ENCODE measurements around the gene PPP1R26. TPM values are rescaled to one million over a fixed set of nuclear protein-coding genes. Genes with fewer than 3 reads are reported as not detected.

The PPP1R26 gene
- total RNA-seq, 1 experiment from 2014 or later = 0.22 TPM

DNA sequence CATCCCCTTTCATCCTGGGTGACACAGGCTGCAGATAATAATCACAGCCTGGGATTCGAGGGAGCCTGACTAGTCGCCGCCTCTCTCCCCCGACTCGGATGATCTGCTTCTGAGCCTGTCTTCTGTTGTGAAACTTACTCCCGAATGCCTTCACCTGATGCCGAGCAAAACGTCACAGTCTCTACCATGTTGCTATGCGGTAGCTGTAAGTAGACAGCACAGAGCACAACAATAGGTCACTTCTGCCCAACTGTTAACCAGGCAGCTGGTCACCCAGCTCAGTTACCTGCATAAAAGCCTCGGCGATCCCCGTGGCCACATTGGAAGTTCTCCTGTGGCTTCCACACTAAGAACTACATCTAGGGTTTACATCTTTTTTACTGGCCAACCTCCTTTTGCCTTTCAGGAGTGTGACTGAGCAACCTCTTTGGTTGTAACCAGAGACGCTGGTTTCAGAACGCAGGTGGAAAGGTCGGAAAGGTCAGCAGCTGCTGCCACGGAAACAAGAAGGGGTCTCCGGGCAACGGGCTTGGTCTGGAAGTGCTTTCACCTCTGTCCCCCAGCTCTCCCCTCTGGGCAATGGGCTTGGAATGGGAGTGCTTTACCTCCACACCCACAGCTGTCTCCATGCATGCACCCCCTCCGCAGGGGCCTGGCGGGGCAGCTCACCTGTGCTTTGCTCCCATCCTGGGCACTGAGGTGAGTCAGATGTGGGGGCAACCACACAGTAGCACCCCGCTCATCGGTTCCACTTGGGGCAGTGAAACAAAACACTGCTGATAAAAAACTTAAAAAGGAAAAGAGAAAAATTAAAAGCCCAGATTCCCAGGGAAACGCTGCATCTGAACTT lies 7.6 kb upstream of the PPP1R26 start:
- no peak for DNase-seq
- no peaks in the 10 kb centered on the region for H3K36me3 ChIP-seq (ENCODE audit: insufficient read depth, low read length)
- H3K9me3 ChIP-seq (ENCODE audit: low read length) = no peaks in the 10 kb centered on the region
- H3K27me3 ChIP-seq (ENCODE audit: low read length) = no peaks in the 10 kb centered on the region
- no peaks in the 10 kb centered on the region for H3K79me2 ChIP-seq (ENCODE audit: low read length)
- no peak overlapping the region for H3K27ac ChIP-seq (ENCODE audit: low read length)
- no peak overlapping the region for H2AFZ ChIP-seq (ENCODE audit: low read length)
- H3K4me1 ChIP-seq (ENCODE audit: low read length) = no peaks in the 10 kb centered on the region
- no peak overlapping the region for H3K9ac ChIP-seq (ENCODE audit: low read length)
- H3K4me2 ChIP-seq (ENCODE audit: low read depth, low read length, poor library complexity, severe bottlenecking) = no peak overlapping the region
- no peaks in the 10 kb centered on the region for H3K9me2 ChIP-seq (replicated peaks; ENCODE audit: insufficient read depth, low read length)
- no peaks in the 10 kb centered on the region for H4K20me1 ChIP-seq (ENCODE audit: insufficient read depth, low read depth, low read length)
- H3K4me3 ChIP-seq (ENCODE audit: low read length) = no peak overlapping the region

DNA sequence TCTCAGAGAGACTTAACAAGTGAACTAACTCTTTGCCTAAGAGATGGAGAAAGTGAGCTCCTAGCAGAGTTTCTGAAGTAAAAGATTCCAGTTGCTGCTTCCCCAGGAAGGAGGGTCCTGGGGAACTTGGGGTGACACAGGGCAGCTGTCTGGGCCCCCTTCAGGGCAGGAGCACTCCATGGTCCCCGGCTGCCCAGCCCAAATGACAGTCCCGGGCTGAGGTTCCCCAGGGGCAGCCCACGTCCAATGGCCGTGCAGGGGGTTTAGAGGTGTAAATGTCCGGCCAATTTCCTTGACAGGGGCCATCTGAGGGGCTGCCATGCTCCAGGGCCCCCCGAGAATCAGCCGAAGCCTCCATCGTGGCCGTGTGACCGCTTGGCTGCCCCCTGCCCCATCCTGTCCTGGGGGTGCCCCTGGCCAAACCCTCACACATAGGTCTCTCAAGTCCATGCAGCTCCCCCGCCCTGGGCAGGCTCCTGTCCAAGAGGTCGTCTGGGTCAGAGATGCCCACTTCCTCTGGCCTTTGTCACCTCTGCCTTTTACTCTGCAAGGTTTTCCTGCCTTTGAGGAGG lies 5.5 kb upstream of the PPP1R26 start:
- Histone ChIP-seq H3K4me1 (ENCODE audit: low read length) (no peaks in the 10 kb centered on the region), H3K4me2 (ENCODE audit: low read depth, low read length, poor library complexity, severe bottlenecking) (no peak overlapping the region), H3K9me3 (ENCODE audit: low read length) (no peaks in the 10 kb centered on the region), H3K79me2 (ENCODE audit: low read length) (no peaks in the 10 kb centered on the region), H4K20me1 (ENCODE audit: insufficient read depth, low read depth, low read length) (no peaks in the 10 kb centered on the region), H3K9me2 (replicated peaks; ENCODE audit: insufficient read depth, low read length) (no peaks in the 10 kb centered on the region), H3K27me3 (ENCODE audit: low read length) (no peaks in the 10 kb centered on the region), H3K36me3 (ENCODE audit: insufficient read depth, low read length) (no peaks in the 10 kb centered on the region), H2AFZ (ENCODE audit: low read length) (no peak overlapping the region), H3K4me3 (ENCODE audit: low read length) (no peak overlapping the region), H3K27ac (ENCODE audit: low read length) (no peak overlapping the region), H3K9ac (ENCODE audit: low read length) (no peak overlapping the region)
- no peak for DNase-seq

DNA sequence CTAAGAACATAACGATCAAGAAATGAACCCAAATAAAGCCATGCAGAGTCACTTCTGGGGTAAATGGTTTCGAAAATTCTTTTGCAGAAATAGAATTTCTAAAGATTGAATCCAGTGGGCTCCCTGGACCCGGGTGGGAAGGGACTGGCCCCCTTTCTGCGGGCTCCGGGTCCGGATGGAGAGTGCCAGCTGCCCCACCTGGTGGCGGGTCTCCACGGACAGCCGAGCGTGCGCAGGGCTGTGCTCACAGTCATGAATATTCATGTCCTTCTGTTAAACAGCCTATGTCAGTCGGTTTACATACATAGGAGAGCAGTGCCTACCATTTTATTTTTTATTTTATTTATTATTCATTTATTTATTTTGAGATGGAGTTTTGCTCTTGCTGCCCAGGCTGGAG lies 4.7 kb upstream of the PPP1R26 start:
- H3K79me2 ChIP-seq (ENCODE audit: low read length) = no peaks in the 10 kb centered on the region
- peak; percentile 71 for DNase-seq
- no peaks in the 10 kb centered on the region for H3K9me2 ChIP-seq (replicated peaks; ENCODE audit: insufficient read depth, low read length)
- no peak overlapping the region for H3K27ac ChIP-seq (ENCODE audit: low read length)
- H3K9ac ChIP-seq (ENCODE audit: low read length) = no peak overlapping the region
- H3K27me3 ChIP-seq (ENCODE audit: low read length) = no peaks in the 10 kb centered on the region
- no peak overlapping the region for H3K4me2 ChIP-seq (ENCODE audit: low read depth, low read length, poor library complexity, severe bottlenecking)
- H3K9me3 ChIP-seq (ENCODE audit: low read length) = no peaks in the 10 kb centered on the region
- no peak overlapping the region for H3K4me3 ChIP-seq (ENCODE audit: low read length)
- no peak overlapping the region for H2AFZ ChIP-seq (ENCODE audit: low read length)
- no peaks in the 10 kb centered on the region for H3K36me3 ChIP-seq (ENCODE audit: insufficient read depth, low read length)
- H3K4me1 ChIP-seq (ENCODE audit: low read length) = no peaks in the 10 kb centered on the region
- H4K20me1 ChIP-seq (ENCODE audit: insufficient read depth, low read depth, low read length) = no peaks in the 10 kb centered on the region

DNA sequence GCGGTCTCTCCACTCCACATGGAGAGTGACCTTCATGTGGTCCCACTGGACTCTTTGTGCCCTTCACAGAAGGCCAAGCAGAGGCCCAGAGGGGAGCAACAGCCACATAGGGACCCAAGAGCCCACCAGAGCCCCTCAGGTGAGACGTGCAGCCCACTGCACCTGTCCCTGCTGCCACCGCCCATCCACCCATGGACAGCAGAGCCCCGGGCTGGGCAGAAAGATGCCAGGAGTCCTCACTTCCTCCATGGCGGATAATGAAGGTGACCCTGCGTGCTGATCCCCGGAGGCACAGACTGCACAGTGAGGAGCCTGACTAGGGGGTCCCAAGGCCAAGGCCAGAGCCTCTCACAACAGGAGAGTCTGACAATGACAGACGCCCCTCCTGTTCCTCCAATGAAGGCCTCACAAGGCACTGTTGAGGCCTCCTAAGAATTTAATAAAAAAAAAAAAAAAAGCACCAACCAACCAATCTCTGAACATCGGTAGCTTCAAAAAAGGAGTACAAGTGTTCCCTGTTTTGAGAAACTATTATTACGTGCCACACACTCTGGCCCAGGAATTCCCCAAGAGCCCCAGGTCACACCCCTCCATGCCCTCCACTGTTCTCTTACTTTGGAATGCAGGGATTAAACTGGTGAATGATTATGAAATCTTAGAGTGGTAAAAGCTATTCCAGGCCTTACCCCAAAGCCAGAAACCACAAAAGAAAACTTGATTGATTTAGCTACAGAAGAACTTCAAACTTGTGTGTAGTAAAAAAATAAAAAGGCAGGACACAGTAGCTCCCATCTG lies 2.8 kb upstream of the PPP1R26 start:
- Histone ChIP-seq H3K4me3 (ENCODE audit: low read length) (no peak overlapping the region), H3K27ac (ENCODE audit: low read length) (no peak overlapping the region), H3K36me3 (ENCODE audit: insufficient read depth, low read length) (no peaks in the 10 kb centered on the region), H4K20me1 (ENCODE audit: insufficient read depth, low read depth, low read length) (no peaks in the 10 kb centered on the region), H3K27me3 (ENCODE audit: low read length) (no peaks in the 10 kb centered on the region), H3K9me3 (ENCODE audit: low read length) (no peaks in the 10 kb centered on the region), H3K4me2 (ENCODE audit: low read depth, low read length, poor library complexity, severe bottlenecking) (no peak overlapping the region), H3K9ac (ENCODE audit: low read length) (no peak overlapping the region), H3K9me2 (replicated peaks; ENCODE audit: insufficient read depth, low read length) (no peaks in the 10 kb centered on the region), H2AFZ (ENCODE audit: low read length) (no peak overlapping the region), H3K4me1 (ENCODE audit: low read length) (peaks cover 4% of the 10 kb centered on the region), H3K79me2 (ENCODE audit: low read length) (no peaks in the 10 kb centered on the region)
- no peak for DNase-seq

DNA sequence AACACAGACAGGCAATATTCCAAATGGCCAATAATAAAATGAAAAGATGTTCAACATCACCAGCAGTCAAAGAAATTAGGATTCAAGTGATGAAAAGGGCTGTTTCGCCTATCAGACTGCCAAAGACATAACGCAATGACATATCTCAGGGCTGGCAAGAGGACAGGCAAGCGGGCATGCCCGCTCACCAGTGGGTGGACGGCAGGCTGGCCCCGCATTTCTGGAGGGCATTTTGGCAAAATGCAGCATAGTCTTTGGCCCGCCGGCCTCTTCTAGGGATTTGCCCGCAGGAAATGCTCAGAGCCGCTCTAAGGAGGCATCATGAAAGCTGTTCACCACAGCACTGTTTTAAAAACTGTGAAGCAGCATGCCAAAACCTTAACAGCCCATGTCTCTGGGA lies 1.4 kb upstream of the PPP1R26 start:
- Histone ChIP-seq H3K9me2 (replicated peaks; ENCODE audit: insufficient read depth, low read length) (no peaks in the 10 kb centered on the region), H3K27ac (ENCODE audit: low read length) (no peak overlapping the region), H3K4me2 (ENCODE audit: low read depth, low read length, poor library complexity, severe bottlenecking) (no peak overlapping the region), H3K36me3 (ENCODE audit: insufficient read depth, low read length) (no peaks in the 10 kb centered on the region), H3K4me3 (ENCODE audit: low read length) (no peak overlapping the region), H3K4me1 (ENCODE audit: low read length) (peaks cover 14% of the 10 kb centered on the region), H3K79me2 (ENCODE audit: low read length) (no peaks in the 10 kb centered on the region), H3K9me3 (ENCODE audit: low read length) (no peaks in the 10 kb centered on the region), H4K20me1 (ENCODE audit: insufficient read depth, low read depth, low read length) (no peaks in the 10 kb centered on the region), H3K27me3 (ENCODE audit: low read length) (no peaks in the 10 kb centered on the region), H3K9ac (ENCODE audit: low read length) (no peak overlapping the region), H2AFZ (ENCODE audit: low read length) (no peak overlapping the region)
- no peak for DNase-seq

DNA sequence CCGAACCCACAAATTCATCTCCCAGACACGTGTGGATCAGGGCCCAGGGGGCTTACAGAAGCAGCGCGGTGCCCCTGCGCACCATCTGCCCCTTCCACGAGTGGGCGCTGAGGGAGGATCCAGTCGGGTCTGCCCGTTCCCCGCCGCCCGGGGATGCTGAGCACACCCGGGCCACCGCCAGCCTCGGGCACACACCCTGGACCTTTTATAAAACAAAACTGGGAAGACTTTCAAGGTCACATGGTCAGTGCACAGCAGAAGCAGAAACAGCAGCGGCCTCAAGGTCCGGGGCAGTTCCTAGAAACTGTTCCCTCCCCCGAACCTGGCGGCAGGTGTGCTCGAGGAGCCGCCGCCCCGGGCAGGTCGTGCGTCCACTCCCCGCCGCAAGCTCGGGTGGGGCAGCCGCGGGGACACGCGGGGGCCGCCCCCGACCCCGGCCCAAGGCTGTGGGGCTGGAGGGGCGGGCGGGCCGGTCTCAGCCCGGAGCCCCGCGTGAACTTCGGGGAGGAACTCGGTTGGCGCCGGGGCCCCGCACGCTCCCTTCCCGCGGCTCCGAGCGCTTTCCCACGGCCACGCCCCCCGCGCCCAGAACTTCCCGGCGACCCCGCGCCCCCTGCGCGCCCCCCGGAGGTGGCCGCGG lies 633 bp upstream of the PPP1R26 start:
- no peak overlapping the region for H3K9ac ChIP-seq (ENCODE audit: low read length)
- H3K4me2 ChIP-seq (ENCODE audit: low read depth, low read length, poor library complexity, severe bottlenecking) = no peak overlapping the region
- no peaks in the 10 kb centered on the region for H3K27me3 ChIP-seq (ENCODE audit: low read length)
- H2AFZ ChIP-seq (ENCODE audit: low read length) = no peak overlapping the region
- no peak overlapping the region for H3K27ac ChIP-seq (ENCODE audit: low read length)
- H3K79me2 ChIP-seq (ENCODE audit: low read length) = no peaks in the 10 kb centered on the region
- no peak overlapping the region for H3K4me3 ChIP-seq (ENCODE audit: low read length)
- H4K20me1 ChIP-seq (ENCODE audit: insufficient read depth, low read depth, low read length) = no peaks in the 10 kb centered on the region
- H3K9me2 ChIP-seq (replicated peaks; ENCODE audit: insufficient read depth, low read length) = no peaks in the 10 kb centered on the region
- H3K9me3 ChIP-seq (ENCODE audit: low read length) = no peaks in the 10 kb centered on the region
- DNase-seq = no peak
- H3K36me3 ChIP-seq (ENCODE audit: insufficient read depth, low read length) = no peaks in the 10 kb centered on the region
- H3K4me1 ChIP-seq (ENCODE audit: low read length) = peaks cover 19% of the 10 kb centered on the region

DNA sequence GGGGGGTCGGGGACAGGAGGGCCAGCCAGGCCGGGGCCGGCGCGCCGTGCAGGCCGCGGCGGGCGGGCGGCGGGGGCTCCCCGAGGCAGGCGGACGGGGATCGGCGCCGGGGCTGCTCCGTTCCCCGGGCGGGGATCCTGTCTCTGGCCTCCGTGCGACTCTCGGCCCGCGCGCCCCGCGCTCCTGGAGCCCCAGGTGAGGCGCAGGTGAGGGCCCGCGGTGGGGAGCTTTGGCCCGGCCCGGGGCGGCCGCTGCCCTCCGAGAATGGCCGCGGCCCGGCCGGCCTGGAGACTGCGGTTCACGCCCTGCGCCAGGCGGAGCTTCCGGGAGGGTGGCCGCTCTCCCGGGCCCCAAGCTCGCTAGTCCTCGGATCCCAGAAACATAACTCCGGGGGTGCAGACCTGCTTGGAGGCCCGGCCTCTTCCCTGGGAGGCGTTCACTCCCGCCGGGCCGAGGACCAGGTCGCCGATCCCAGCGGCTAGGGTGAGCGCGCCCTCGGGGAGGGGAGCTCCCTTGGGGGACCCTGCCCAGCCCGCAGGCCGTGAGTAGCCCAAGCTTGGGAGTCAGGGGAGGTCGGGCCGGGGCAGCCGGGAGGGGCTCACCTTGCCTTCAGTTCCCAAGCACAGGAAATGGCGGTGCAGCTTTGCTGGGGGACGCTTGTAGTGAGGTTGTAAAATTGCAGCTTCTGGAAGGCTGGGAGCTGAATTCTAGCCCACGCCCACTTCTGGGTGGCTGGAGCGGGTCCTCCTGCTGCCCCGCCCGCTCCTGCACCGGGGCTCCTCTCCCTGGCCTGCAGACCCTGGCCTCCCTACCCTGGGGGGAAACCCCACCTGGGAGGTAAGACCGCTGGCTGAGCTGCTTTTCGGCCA lies 723 bp downstream of the PPP1R26 start:
- H2AFZ ChIP-seq (ENCODE audit: low read length) = no peak overlapping the region

More for the DNA sequence above, 723 bp downstream of the PPP1R26 start:
- no peaks in the 10 kb centered on the region for H3K36me3 ChIP-seq (ENCODE audit: insufficient read depth, low read length)
- no peak overlapping the region for H3K27ac ChIP-seq (ENCODE audit: low read length)
- no peaks in the 10 kb centered on the region for H4K20me1 ChIP-seq (ENCODE audit: insufficient read depth, low read depth, low read length)
- H3K9me3 ChIP-seq (ENCODE audit: low read length) = no peaks in the 10 kb centered on the region
- peak overlapping the region; percentile 45; the same call in 1 of the 2 replicates for H3K4me3 ChIP-seq (ENCODE audit: low read length)
- H3K4me2 ChIP-seq (ENCODE audit: low read depth, low read length, poor library complexity, severe bottlenecking) = peak overlapping the region; percentile 40
- H3K27me3 ChIP-seq (ENCODE audit: low read length) = no peaks in the 10 kb centered on the region
- DNase-seq = no peak
- no peaks in the 10 kb centered on the region for H3K9me2 ChIP-seq (replicated peaks; ENCODE audit: insufficient read depth, low read length)
- H3K79me2 ChIP-seq (ENCODE audit: low read length) = no peaks in the 10 kb centered on the region
- peaks cover 19% of the 10 kb centered on the region for H3K4me1 ChIP-seq (ENCODE audit: low read length)
- no peak overlapping the region; the same call in 1 of the 2 replicates for H3K9ac ChIP-seq (ENCODE audit: low read length)
